Endothelial cell (in vitro differentiated cells): ENCODE results near the gene LOXL1. TPM values are rescaled to one million over a fixed set of nuclear protein-coding genes. Genes with fewer than 3 reads are reported as not detected.
A peak's percentile ranks its signal among the peaks of the same experiment; 100 is the strongest.

Experiments
- DNase-seq: peaks from one replicate; pipeline ENCODE4 v3.0.0; 2021; ENCODE audit warnings: low spot score
- H3K27ac Mint-ChIP-seq: one replicate; pipeline ENCODE4 v1.8.0; 2021; ENCODE audit warnings: mixed read lengths, inconsistent platforms; ENCODE audit not compliant: unreplicated experiment
- H3K27me3 Mint-ChIP-seq: one replicate; pipeline ENCODE4 v1.8.0; 2021; ENCODE audit warnings: mild to moderate bottlenecking, moderate library complexity, mixed read lengths, inconsistent platforms; ENCODE audit not compliant: unreplicated experiment
- H3K36me3 Mint-ChIP-seq: one replicate; pipeline ENCODE4 v1.8.0; 2021; ENCODE audit warnings: mild to moderate bottlenecking, low read depth, mixed read lengths, inconsistent platforms; ENCODE audit not compliant: unreplicated experiment
- H3K4me1 Mint-ChIP-seq: one replicate; pipeline ENCODE4 v1.8.0; 2021; ENCODE audit warnings: mild to moderate bottlenecking, mixed read lengths, inconsistent platforms; ENCODE audit not compliant: unreplicated experiment
- H3K4me3 Mint-ChIP-seq: one replicate; pipeline ENCODE4 v1.8.0; 2021; ENCODE audit warnings: mild to moderate bottlenecking, mixed read lengths, inconsistent platforms; ENCODE audit not compliant: unreplicated experiment
- H3K9me3 Mint-ChIP-seq: one replicate; pipeline ENCODE4 v1.8.0; 2021; ENCODE audit warnings: mixed read lengths, inconsistent platforms; ENCODE audit not compliant: unreplicated experiment
- CTCF ChIP-seq: fragments of 200-600 bp; sonication (generic); IDR thresholded peaks from one replicate; pipeline ENCODE4 v1.5.0; 2021; ENCODE audit warnings: antibody characterized with exemption; ENCODE audit not compliant: unreplicated experiment
- total RNA-seq: library from RNA; stranded (reverse); fragmentation: NEBNext Ultra II Directional; extraction: Animal tissue kit (Norgen Biotek cat#: 25700); gene quantifications from one replicate; pipeline ENCODE4 v1.2.1, GENCODE V29; 2021; ENCODE audit not compliant: unreplicated experiment

Gene LOXL1
- total RNA-seq, 1 donor from 2014 or later: 156 TPM

- Mint-ChIP-seq H3K27me3 (peaks cover 7% of the 10 kb centered on the region), H3K27ac (no peak overlapping the region), H3K4me3 (no peak overlapping the region), H3K9me3 (no peaks in the 10 kb centered on the region), H3K36me3 (peaks cover 43% of the 10 kb centered on the region), H3K4me1 (peaks cover 16% of the 10 kb centered on the region)
- no peak for TF ChIP-seq CTCF
- DNase-seq: no peak
Measured at GRCh38 chr15:73905225-73905827, 20.9 kb upstream of the LOXL1 start.

GRCh38 chr15:73906346-73907034 is 19.8 kb upstream of the LOXL1 start:
- Mint-ChIP-seq H3K9me3 (no peaks in the 10 kb centered on the region), H3K36me3 (peaks cover 39% of the 10 kb centered on the region), H3K4me1 (peaks cover 27% of the 10 kb centered on the region), H3K4me3 (peak overlapping the region; percentile 62), H3K27ac (no peak overlapping the region), H3K27me3 (peaks cover 7% of the 10 kb centered on the region)
- DNase-seq: no peak
- TF ChIP-seq CTCF: no peak

DNA sequence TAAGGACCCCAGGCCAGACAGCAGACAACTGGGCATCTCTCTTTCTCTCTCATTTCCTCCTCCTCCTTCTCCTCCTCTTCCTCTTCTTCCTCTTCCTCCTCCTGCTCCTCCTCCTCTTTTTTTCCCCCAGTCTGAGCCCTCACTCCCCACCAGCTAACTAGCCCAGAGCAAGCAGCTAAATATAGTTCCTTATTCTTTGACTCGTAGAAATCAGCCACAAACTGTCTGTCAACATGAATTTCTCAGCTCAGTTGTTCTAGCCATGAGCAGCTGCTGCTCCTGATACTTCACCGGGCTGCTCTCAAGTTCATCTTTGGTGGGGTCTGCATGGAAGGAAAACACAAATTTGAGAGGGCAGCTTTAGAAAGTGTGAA is 19.2 kb upstream of the LOXL1 start:
- Mint-ChIP-seq H3K36me3 (peaks cover 39% of the 10 kb centered on the region), H3K9me3 (no peaks in the 10 kb centered on the region), H3K27me3 (peaks cover 6% of the 10 kb centered on the region), H3K4me1 (peaks cover 31% of the 10 kb centered on the region), H3K4me3 (peak overlapping the region; percentile 10), H3K27ac (no peak overlapping the region)
- no peak for DNase-seq
- TF ChIP-seq CTCF: no peak

GRCh38 chr15:73908030-73908821 is 18.0 kb upstream of the LOXL1 start:
- Mint-ChIP-seq H3K4me1 (peaks cover 31% of the 10 kb centered on the region), H3K27me3 (peaks cover 7% of the 10 kb centered on the region), H3K36me3 (peaks cover 31% of the 10 kb centered on the region), H3K27ac (no peak overlapping the region), H3K4me3 (peak overlapping the region; percentile 44), H3K9me3 (no peaks in the 10 kb centered on the region)
- peak; percentile 90 for DNase-seq
- TF ChIP-seq CTCF: peak; percentile 73

DNA sequence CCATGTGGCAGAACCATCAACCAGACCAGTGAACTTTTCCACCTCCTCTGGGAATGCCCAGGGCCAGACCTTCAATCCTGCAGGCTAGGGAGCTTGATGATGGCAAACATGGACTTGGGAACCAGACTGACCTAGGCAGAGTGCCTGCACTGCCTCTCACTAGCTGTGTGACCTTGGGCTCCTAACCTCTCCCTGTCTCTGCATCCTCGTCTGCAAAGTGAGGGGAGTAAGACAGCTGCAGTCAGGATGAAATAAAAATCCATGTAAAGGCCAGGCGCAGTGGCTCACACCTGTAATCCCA is 17.5 kb upstream of the LOXL1 start:
- H3K27me3 Mint-ChIP-seq: peaks cover 6% of the 10 kb centered on the region
- peaks cover 31% of the 10 kb centered on the region for H3K4me1 Mint-ChIP-seq
- no peak for TF ChIP-seq CTCF
- no peak overlapping the region for H3K4me3 Mint-ChIP-seq
- no peak overlapping the region for H3K27ac Mint-ChIP-seq
- H3K9me3 Mint-ChIP-seq: no peaks in the 10 kb centered on the region
- peaks cover 31% of the 10 kb centered on the region for H3K36me3 Mint-ChIP-seq
- no peak for DNase-seq
